Pulmonary artery endothelial cell (primary cell): Measurements from ENCODE around the gene KCNAB1. TPM values are rescaled to one million over a fixed set of nuclear protein-coding genes. Genes with fewer than 3 reads are reported as not detected.

Source experiments
- DNase-seq: peaks from one replicate; pipeline ENCODE4 v3.0.0-alpha.2; 2011; ENCODE audit warnings: low read depth, low spot score
- total RNA-seq: library from RNA; depleted of rRNA; stranded (reverse); fragments of >200 nt; gene quantifications from 2 replicates; pipeline ENCODE4 v1.2.3, GENCODE V29; 2014

The KCNAB1 gene
- total RNA-seq, 1 donor from 2014 or later = 0.40 TPM

- DNase-seq = peak; percentile 46
These were observed 363.8 kb downstream of the KCNAB1 start for GRCh38 chr3:156483961-156484787.

GRCh38 chr3:156488767-156489166 is 368.4 kb downstream of the KCNAB1 start:
- peak; percentile 60 for DNase-seq

- peak; percentile 68 for DNase-seq
These were observed 369.1 kb downstream of the KCNAB1 start for GRCh38 chr3:156489462-156489911.

GRCh38 chr3:156491192-156491591 is 370.8 kb downstream of the KCNAB1 start:
- peak; percentile 11 for DNase-seq

- DNase-seq = no peak
These were observed 372.5 kb downstream of the KCNAB1 start for GRCh38 chr3:156492801-156493261.

- no peak for DNase-seq
These were observed 373.5 kb downstream of the KCNAB1 start for GRCh38 chr3:156493887-156494286.

GRCh38 chr3:156495816-156496215 is 375.4 kb downstream of the KCNAB1 start:
- no peak for DNase-seq

- DNase-seq = no peak
These were observed 376.9 kb downstream of the KCNAB1 start for GRCh38 chr3:156497326-156497725.

GRCh38 chr3:156498307-156498706 is 377.9 kb downstream of the KCNAB1 start:
- DNase-seq = no peak

- no peak for DNase-seq
These were observed 386.9 kb downstream of the KCNAB1 start for GRCh38 chr3:156507285-156507684.

- DNase-seq = peak; percentile 20
These were observed 389.1 kb downstream of the KCNAB1 start for GRCh38 chr3:156509189-156510174.

- no peak for DNase-seq
These were observed 391.8 kb downstream of the KCNAB1 start for GRCh38 chr3:156511987-156512677.

- no peak for DNase-seq
These were observed 393.2 kb downstream of the KCNAB1 start for GRCh38 chr3:156513619-156514018.

GRCh38 chr3:156516284-156516683 is 395.9 kb downstream of the KCNAB1 start:
- no peak for DNase-seq

GRCh38 chr3:156516961-156517360 is 396.6 kb downstream of the KCNAB1 start:
- DNase-seq = no peak

GRCh38 chr3:156518726-156519125 is 398.3 kb downstream of the KCNAB1 start:
- DNase-seq = no peak

GRCh38 chr3:156519758-156520162 is 399.4 kb downstream of the KCNAB1 start:
- DNase-seq = no peak

GRCh38 chr3:156522673-156523072 is 402.3 kb downstream of the KCNAB1 start:
- DNase-seq = no peak

- DNase-seq = no peak
These were observed 405.4 kb downstream of the KCNAB1 start for GRCh38 chr3:156525808-156526207.

- DNase-seq = no peak
These were observed 406.7 kb downstream of the KCNAB1 start for GRCh38 chr3:156527060-156527459.

- DNase-seq = no peak
These were observed 410.6 kb downstream of the KCNAB1 start for GRCh38 chr3:156530980-156531379.
